ENCODE data around the gene STEAP1.
"Not testable (repeated sequence)": the region's sequence is repeated elsewhere in the genome, so short reads cannot be mapped to it uniquely, and the experiment has no call there.

STEAP1 gene

DNA sequence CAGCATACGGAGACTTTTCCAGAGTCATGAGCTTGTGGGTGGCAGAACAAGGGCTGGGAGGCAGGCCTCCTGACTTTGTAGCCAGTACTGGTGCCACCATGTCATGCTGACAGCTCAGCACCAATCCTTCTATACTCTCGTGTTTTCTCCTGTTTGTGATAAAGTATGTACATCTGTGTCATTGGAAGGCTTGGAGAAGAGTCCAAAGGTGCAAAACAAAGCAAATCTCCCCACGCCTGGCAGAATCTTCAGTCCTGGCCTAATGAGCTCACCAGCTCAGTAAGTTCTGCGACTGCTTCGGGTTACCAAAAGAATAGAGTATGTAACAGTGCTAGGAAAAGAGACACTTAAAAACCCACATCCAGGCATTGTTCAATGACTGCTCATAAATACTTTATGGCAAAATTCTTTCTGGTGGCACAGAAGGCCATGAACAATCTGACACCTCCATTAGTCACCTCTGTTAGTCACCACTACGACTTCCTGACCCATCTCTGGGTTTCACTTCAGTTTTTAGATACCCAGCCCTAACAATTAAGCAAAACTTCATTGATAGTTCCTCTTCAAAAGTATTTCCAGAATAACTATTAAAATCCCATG, 24.5 kb downstream of the STEAP1 start:
- TF ChIP-seq, protein P1, sequence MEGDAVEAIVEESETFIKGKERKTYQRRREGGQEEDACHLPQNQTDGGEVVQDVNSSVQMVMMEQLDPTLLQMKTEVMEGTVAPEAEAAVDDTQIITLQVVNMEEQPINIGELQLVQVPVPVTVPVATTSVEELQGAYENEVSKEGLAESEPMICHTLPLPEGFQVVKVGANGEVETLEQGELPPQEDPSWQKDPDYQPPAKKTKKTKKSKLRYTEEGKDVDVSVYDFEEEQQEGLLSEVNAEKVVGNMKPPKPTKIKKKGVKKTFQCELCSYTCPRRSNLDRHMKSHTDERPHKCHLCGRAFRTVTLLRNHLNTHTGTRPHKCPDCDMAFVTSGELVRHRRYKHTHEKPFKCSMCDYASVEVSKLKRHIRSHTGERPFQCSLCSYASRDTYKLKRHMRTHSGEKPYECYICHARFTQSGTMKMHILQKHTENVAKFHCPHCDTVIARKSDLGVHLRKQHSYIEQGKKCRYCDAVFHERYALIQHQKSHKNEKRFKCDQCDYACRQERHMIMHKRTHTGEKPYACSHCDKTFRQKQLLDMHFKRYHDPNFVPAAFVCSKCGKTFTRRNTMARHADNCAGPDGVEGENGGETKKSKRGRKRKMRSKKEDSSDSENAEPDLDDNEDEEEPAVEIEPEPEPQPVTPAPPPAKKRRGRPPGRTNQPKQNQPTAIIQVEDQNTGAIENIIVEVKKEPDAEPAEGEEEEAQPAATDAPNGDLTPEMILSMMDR (IDR thresholded peaks at IDR 0.05; ENCODE audit: low read depth, low read length): no peak
- DNase-seq (ENCODE audit: low read depth in 2 of 2): peak; percentile 55 to 93
- H3K4me3 ChIP-seq (replicated peaks in 1 of 2; ENCODE audit: low read depth in 2 of 2, low read length in 2 of 2): no peak overlapping the region

DNA sequence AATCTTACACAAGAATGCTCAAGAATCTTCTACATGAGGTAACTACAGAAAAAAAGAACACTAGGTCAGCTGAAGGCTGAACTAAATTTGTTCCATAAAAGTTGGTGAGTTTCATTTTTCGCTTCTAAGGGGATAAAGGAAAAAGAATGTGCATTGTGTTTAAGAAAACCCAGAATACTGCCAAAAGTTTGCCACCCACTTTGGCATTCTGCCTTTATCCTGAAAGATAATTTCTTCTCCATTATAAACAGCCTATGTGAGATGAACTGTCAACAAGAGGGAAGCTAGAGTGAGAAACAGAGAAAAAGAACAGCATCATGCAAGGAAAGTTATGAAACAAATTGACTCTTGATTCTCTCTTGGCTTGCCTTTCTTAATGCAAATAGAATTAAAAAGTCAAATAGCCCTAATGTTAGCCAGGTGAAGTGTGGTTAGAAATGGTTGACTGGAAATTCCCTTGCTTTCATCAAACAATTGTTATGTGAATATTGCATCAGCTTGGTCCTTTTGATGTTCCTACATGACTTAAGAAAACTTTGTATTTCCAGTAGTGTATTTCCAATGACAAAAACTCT, 25.8 kb downstream of the STEAP1 start:
- DNase-seq (ENCODE audit: low read depth in 2 of 2): peak; percentile 83 to 93
- TF ChIP-seq, protein P1 (IDR thresholded peaks at IDR 0.05; ENCODE audit: low read depth, low read length): no peak
- no peak overlapping the region for H3K4me3 ChIP-seq (replicated peaks in 1 of 2; ENCODE audit: low read depth in 2 of 2, low read length in 2 of 2)

DNA sequence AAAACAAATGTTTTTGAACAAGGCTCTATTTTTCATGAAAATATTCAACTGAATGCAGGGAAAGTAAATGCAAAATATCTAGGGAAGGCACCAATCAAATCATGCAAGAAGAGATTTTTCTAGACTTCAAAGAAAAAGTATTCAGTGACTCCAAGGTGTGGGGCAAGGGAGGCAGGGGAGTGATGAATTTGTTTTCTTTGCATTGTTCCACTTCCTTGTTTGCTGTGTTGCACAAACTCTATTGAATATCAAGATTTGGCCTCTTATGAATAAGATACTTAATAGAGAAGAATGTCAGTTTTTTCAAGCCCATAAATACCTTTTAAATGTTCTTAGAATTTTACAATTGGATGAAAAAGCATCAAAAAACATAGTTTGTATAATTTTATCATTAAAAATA, 26.4 kb downstream of the STEAP1 start:
- TF ChIP-seq, protein P1 (IDR thresholded peaks at IDR 0.05; ENCODE audit: low read depth, low read length): no peak
- peak; percentile 35 to 66 for DNase-seq (ENCODE audit: low read depth in 2 of 2)
- H3K4me3 ChIP-seq (replicated peaks in 1 of 2; ENCODE audit: low read depth in 2 of 2, low read length in 2 of 2): no peak overlapping the region

DNA sequence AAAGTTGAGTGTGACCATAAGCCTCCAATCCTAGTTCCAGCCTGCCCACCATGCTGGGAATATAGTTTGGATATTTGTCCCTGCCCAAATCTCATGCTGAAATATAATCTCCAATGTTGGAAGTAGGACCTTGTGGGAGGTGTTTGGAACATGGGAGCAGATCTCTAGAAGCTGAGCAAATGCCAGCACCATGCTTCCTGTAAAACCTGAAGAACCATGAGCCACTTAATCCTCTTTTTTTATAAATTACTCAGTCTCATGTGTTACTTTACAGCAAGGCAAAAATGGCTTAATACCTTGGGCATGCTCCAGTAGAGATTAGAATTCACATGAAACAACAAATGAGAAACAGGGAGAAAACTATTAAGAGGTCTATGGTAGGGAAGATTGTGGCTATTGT, 27.2 kb downstream of the STEAP1 start:
- TF ChIP-seq, protein P1 (IDR thresholded peaks at IDR 0.05; ENCODE audit: low read depth, low read length): no peak
- peak in 1 of 2 donors; percentile 12 for DNase-seq (ENCODE audit: low read depth in 2 of 2)
- H3K4me3 ChIP-seq (replicated peaks in 1 of 2; ENCODE audit: low read depth in 2 of 2, low read length in 2 of 2): no peak overlapping the region

DNA sequence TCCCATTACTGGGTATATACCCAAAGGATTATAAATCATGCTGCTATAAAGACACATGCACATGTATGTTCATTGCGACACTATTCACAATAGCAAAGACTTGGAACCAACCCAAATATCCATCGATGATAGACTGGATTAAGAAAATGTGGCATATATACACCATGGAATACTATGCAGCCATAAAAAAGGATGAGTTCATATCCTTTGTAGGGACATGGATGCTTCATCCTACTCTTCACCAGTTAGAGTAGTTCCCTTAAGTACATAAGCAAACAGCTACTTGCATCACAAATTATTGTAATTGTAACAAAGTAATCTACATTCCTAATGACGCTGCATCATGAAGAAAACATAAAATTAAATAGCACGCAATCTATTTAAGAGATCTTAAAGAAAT, 32.0 kb downstream of the STEAP1 start:
- not testable (repeated sequence) for DNase-seq (ENCODE audit: low read depth in 2 of 2); H3K4me3 ChIP-seq (replicated peaks in 1 of 2; ENCODE audit: low read depth in 2 of 2, low read length in 2 of 2)

DNA sequence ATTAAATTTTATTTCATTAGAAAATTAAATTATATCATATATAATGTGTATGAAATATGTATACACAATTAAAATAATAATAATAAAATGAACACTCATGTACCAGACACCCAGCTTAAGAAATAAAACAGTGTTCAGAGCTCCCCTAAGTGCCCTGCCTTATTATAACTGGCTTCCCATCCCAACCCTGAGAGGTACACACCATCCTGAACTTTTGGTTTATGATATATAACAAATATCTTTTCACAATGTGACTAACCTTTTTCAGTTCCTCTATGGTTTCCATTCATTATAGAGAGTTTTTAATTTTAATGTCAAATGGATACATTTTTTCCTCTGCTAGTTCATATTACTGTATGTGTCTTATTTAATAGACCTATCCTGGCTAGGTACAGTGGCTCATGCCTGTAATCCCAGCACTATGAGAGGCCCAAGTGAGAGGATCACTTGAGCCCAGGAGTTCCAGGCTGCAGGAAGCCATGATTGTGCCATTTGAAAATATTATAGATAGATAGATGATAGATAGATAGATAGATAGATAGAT, 33.3 kb downstream of the STEAP1 start:
- DNase-seq (ENCODE audit: low read depth in 2 of 2): no peak
- no peak overlapping the region for H3K4me3 ChIP-seq (replicated peaks in 1 of 2; ENCODE audit: low read depth in 2 of 2, low read length in 2 of 2)
- TF ChIP-seq, protein P1 (IDR thresholded peaks at IDR 0.05; ENCODE audit: low read depth, low read length): no peak

DNA sequence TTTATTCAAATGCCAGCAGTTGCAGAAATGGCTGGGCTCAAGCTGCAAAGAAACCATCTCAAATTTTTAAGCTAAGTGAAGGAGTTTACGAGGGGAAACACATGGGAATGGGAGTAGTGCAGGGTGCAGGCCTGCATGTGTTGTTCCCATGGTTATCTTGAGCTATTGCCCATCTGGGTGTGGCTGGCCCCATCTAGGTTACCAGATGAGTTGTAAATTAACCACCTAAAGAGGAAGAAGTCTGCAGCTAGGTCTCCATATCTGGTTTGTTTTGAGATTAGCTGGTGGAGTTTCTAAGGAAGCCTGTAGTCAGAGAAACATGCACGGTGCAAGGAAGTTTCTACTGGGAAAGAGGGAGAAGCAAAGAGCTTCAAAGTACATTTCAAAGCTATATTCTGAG, 34.0 kb downstream of the STEAP1 start:
- TF ChIP-seq, protein P1 (IDR thresholded peaks at IDR 0.05; ENCODE audit: low read depth, low read length): no peak
- H3K4me3 ChIP-seq (replicated peaks in 1 of 2; ENCODE audit: low read depth in 2 of 2, low read length in 2 of 2): no peak overlapping the region
- no peak for DNase-seq (ENCODE audit: low read depth in 2 of 2)
